GM21360 (cell line): ENCODE measurements around the gene AKR1B15.
A peak's percentile ranks its signal among the peaks of the same experiment; 100 is the strongest.
"Not testable (repeated sequence)": the region's sequence is repeated elsewhere in the genome, so short reads cannot be mapped to it uniquely, and the experiment has no call there.

Experiments
- ATAC-seq: cut with Tn5 transposase; IDR thresholded peaks from one replicate; pipeline ENCODE4 v1.9.1; 2021; ENCODE audit warnings: mild to moderate bottlenecking, moderate library complexity; ENCODE audit not compliant: unreplicated experiment

The AKR1B15 gene

DNA sequence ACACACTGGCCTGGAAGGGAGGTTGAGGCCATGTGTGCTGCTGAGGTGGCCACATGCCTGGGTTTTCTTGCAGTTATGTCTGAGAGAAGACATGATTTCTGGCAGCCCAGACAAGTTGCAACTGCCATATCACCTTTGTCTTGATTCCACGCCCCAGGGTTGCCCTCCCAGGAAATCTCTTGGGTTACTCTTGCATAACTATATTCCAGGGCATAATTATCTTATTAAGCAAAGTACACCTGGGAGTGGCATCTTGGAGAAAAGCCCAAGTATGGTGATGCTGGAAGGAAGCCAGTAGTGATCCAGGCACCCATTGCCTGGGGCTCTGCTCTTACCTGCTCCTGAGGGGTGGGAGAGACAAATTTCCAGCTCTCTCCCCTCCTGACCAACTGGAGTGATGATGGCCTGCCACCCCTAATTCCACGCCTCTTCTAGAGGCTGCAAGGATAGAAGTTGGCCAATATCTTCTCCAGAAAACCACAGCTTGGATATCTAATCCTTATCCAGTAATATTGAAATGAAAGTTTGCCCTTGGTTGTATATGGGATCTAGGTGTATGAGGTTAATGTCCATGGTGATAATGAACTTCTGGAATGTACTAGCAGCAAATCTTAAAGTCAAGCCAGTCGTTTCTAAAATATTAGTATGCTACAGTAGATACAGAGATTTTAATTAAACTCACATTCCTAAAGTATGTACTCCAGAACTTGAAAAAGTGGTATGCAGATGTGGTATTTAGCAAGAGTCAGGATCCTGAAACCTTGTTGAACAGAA is 16.5 kb upstream of the AKR1B15 start:
- ATAC-seq = no peak

DNA sequence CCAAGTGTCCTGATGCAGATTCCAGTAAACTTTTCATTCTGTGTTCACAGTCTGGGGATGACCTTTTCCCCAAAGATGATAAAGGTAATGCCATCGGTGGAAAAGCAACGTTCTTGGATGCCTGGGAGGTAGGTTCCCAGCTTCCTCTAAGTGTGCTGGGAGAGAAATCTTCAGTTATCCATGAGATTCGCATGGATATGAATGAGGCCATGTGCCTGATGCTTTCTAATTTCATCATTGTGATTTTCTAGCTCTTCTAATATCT is 16.0 kb upstream of the AKR1B15 start:
- no peak for ATAC-seq

DNA sequence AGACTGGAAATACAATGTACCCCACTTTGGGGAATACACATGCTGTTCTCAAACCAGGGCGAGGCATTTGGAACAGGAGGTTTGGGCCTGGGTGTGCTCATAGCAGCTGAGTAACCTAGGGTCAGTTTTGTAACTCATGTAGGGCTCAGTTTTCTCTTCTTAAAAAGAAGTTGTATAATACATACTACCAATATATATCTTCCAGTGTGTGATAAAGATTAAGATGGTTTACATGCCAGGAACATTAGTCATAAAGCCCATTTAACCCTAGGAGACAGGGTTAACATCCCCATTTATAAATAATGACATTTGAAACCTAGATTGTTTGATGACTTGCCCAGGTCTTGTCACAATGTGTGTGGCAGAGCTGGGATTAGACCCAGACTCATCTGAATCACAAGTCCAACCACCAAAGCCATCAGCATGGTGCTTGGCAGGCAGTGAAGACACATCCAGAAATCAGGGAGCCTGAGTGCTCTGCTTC is 15.6 kb upstream of the AKR1B15 start:
- no peak for ATAC-seq

DNA sequence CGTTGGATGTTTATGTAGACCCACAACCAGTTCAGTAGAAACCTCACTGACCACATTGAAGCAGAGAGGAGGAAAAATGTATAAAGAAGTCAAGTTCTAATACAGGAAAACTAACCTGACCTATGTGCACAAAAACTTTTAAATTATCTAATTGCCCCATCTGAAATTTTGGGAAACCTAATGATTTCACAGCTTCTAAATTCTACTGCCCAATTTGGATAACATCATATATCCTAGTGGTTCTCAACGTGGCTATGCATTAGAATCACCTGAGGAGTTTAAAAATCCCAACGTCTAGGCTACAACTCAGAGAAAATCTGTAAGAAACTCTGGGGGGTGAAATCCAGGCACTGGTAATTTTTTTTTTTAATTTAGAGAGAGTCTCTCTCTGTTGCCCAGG is 14.3 kb upstream of the AKR1B15 start:
- ATAC-seq = no peak

DNA sequence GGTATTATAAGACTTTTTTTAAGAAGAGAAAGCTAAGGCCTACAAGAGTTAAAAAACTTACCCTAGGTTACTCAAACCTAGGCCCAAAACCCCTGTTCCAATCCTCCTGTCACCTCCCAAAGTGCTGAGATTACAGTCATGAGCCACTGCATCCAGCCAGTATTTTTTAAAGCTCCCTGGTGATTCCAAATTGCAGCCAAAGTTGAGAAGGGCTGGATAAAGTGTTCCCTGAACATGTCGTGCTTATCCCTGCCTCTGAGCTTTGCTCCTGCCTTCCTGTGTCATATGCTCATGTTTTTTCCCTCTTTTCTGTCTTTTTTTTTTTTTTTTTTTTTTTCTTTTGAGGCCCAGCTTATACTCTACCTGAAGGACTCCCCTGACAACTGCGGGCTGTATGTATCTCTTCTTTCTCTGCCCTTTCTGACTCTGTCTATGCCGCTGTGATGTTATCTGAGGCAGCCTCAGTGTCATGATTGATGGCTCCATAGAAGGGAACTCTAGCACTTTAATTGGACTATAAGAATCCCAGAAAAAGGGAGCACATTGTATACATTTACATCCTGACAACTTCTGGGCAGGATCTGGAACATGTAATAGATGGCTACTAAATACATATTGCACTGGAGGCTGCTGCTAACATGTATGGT is 13.5 kb upstream of the AKR1B15 start:
- ATAC-seq = no peak

DNA sequence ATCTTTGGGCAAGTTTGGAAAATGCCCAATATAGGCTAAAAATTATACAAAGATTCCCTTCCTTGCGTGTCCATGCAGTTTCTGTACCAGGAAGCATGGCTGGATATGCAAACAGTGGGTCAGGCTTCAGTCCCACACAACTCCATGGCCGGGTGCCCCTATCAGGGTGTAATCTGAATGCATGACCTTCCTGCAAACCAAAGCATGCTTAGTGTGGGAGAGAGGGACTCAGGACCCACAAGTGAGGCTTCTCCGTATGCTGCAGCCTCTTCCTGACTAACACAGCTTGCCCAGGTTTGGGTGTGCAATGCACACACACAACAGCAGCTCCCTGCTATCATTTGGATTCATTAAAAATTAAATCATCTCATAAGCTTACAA is 13.0 kb upstream of the AKR1B15 start:
- no peak for ATAC-seq

DNA sequence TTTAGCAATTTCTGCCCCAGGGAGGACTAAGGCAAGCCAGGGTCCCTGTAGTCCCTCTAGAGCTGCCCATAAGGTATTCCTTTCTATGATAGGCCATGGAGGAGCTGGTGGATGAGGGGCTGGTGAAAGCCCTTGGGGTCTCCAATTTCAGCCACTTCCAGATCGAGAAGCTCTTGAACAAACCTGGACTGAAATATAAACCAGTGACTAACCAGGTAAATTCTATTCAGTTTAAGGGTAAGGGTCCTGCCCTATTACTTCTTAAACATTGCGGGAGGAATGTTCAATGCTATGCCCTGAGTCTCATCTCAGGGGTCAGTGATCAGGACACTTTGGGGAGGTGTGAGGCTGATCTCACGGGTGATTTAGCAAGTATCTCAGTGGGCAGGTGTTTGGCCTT is 12.4 kb upstream of the AKR1B15 start:
- not testable (repeated sequence) for ATAC-seq

DNA sequence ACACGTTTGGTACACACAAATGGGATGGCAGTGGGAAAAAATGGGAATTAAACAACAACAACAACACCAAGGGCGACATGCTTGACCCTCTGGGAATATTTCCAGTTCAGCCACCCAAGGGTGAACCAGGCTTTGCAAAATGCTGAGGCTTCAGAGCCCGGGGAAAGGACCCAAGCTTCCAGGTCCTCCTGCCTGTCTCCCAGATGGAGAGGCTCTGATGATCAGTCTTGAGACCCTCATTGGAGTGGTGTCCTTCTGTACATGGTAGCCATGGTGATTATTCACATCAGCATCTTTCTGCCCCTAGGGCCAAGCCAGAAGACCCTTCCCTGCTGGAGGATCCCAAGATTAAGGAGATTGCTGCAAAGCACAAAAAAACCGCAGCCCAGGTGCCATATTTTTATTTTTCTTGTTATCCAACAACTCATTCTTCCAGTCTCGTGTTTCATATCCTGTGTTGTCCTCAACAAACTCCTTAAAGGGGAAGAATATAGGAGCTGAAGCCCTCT is 11.6 kb upstream of the AKR1B15 start:
- not testable (repeated sequence) for ATAC-seq

DNA sequence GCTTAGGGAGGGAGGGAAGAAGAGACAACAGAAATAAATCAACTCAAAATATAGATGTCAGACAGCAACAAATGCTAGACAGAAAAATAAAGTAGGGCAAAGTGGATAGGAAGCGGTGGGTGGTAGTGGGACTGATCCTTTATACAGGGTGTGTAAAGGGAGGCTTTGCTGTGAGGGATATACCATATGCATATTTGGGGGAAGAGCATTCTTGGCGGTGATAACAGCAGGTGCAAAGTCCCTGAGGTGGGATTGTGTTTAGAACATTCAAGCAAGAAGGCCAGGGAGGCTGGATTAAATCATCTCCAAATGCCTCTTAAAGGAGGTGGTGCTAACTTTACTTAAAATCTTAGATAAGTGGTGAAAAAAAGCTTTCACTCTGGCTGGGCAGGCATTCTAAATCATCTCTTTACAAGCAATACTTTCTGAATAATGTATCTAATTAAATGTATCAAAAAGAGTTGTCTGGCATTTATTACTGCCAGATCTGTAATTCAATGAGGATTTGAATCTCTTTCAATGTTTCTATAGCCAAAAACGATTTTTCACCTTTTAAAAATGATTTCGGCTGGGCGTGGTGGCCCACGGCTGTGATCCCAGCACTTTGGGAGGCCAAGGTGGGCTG is 9.4 kb upstream of the AKR1B15 start:
- ATAC-seq = no peak

DNA sequence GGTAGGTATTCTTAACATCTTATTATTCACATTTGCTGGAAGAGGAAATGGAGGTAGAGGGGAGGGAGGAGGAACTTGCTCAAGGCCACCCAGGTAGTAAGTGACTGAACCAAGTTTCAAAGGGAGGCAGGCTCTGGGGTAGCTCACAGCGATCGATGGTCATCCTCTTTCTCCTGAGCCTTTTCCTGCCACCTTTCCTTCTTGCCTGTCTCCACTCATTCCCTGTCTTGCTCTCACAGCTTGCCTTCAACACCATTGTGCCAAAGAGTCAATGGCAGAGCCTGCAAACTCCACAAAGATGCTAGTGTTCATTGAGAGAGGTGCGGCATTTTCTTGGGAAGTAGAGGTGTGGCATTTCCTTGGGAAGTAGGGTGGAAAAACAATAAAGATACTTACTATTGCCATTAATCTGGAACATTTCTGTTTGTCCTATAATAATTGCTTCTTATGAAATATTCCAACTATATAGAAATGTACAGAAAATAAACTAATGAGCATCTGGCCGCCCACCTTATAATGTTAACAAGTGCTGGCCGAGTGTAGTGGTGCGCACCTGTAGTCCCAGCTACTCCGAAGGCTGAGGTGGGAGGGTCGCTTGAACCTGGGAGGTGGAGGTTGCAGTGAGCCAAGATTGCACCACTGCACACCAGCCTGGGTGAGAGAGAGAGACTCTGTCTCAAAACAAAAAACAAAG is 7.3 kb upstream of the AKR1B15 start:
- not testable (repeated sequence) for ATAC-seq

DNA sequence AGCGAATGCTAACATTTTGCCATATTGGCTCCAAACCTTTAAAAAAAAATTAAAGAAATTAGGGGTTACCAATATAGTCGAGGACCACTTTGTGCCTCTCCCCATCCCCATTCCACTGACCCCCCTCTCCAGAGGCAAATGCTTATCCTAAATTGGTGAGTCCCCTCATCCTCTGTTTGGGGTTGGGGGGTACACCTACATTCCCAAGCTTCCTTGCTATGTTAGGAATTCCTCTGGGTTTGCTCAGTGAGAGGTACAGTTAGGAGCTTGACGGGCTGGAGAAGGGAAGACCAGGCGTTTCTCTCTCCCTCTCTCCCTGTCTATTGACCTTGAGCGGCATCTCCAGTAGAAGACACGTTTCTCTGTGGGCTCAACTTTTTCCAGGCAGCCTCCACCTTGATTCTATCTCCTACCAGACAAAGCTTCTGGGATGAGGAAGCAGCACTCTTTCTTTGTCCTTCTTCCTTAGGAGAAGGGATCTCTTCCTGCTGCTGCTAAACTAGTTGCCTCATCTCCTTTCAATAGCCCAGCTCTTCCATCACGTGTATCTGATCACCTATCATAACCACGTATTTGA is 6.6 kb upstream of the AKR1B15 start:
- ATAC-seq = no peak

DNA sequence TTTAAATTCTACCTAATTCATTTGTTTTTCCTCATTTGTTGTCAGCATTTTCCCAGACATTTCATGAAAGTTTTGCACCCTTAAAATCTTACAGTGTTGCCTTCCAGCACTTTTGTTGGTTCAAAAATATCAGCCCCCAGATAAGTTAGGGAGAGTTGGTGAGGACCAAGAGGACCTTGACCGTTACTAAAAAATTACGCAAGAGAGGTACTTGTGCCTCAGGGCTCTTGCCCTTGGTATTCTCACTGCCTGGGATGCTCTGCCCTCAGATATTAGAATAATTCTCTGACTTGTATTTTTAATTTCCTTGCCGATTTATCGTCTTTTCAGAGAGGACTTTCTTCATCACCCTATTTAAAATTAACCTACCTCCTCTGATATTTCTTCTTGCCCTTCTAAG is 3.5 kb upstream of the AKR1B15 start:
- ATAC-seq = no peak

DNA sequence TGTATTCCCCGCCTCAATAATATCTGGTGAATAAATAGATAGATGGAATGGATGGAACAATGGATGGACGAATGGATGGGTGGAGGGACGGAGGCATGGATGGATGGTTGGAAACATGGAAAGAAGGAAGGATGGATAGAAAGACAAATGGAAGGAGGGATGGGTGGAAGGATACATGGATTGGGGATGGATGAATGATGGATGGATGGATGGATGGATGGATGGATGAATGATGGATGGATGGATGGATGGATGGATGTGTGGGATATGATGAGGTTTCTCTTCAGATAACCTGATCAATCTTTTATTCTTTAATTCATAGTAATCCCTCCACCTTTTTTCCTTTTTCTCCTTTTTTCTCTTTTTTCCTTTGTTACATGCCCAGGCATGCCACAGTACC is 3.0 kb upstream of the AKR1B15 start:
- ATAC-seq = no peak

DNA sequence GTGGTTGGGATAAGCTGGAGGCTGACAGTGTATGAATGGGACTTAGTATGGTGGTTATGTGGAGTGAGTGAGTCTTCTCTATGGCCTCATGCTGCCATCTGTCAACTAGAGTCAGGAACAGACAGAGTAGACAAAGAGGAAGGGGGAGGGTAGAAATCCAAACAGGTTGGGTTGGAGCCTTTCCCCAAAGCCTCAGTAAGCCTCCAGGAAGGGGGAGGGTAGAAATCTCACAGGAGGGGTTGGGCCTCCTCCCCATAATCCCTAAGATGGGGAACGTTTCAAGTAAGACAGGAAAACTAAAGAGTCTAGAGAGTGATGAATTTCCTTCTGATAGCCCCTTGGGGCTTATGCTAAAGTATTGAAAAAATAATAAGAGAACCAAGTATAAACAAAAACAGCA is 2.0 kb upstream of the AKR1B15 start:
- no peak for ATAC-seq

DNA sequence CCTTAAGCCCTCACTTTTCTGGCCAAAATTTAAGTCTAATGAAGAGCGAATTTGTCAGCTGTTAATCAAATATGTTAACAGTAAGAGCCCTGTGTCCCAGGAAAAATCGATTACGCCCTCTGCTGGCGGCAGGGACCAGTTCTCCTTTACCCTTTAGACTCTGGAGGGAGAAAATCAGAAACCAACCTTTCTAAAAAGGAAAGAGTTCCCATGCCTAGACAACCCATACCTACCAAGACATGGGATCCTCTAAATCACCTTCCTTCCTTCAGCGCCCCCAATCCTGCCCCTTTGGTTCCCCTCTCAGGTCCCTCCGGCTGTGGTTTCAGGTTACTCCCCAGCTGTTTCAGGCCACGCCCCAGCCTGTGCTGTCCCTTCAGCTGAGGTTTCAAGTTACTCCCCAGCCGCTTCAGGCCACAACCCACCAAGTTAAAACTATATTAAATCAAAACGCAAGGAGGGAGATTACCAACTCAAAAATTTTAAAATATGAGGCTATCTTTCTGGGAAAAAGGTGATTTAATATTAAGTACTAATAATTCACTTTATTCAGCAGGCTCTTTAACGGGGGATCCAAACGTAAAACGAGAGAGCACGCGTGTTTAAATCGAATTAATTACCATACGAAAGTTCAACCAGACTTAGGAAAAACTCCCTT is 1.4 kb upstream of the AKR1B15 start:
- ATAC-seq = peak; percentile 61

DNA sequence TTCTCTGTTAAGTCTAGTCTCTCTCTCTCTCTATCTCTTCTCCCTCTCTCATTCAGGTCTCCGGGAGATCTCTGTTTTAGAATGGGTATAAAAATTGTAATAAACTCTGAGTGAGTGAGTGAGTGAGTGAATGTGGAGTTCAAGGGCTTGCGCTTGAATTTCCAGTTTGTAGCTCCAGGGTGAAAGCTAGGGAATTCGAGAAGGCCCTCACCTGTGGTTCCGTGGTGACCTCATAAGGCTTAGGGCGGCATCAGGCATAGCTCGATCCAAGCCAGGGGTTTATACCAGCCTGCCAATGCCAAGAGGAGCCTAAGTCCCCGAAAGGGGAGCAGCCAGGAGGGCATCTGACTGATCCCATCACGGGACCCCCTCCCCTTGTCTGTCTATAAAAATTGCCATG is 456 bp downstream of the AKR1B15 start:
- no peak for ATAC-seq

DNA sequence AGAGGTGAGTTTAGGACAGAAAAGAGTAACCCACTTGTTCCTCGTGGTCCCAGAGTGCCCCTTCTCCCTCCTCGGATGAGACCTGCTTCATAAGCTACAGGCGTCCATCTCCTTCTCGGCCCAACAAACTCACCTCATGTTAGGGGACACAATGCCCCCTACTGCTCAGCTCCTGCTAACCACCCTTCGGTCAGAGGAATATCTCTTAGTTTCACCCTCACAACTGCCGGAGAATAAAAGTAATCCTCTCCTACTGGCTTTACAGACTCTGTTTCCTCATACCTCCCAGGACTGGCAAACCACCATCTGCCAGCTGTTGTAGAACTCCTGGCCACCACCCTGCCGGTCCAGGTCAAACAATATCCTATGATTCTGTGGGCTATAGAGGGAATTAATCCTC is 3.2 kb downstream of the AKR1B15 start:
- ATAC-seq = no peak

DNA sequence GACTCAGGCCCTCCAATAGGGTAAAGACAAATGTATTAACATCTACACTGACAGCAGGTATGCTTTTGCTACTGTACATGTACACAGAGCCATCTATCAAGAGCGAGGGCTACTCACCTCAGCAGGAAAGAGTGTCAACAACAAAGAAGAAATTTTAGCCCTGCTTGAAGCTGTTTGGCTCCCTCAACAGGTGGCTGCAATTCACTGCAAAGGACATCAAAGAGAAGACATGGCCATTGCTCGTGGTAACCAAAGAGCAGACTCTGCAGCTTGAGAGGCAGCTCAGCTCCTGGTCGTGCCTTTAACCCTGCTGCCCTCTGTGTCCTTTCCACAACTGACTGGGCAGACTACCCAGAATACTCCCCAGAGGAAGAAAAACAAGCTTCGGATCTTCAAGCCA is 5.1 kb downstream of the AKR1B15 start:
- ATAC-seq = no peak

DNA sequence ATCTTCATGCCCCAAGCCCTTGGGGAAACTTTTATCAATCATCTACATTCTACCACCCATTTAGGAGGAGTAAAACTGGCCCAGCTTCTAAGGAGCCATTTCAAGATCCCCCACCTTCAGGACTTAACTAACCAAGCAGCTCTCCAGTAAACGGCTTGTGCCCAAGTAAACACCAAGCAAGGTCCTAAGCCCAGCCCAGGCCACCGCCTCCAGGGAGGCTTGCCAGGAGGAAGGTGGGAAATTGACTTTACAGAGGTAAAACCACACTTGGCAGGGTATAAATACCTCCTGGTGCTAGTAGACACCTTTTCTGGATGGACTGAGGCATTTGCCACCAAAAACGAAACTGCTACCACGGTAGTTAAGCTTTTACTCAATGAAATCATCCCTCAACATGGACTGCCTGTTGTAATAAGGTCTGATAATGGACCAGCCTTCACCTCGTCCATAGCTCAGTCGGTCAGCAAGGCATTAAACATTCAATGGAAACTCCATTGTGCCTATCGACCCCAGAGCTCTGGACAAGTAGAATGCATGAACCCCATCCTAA is 5.6 kb downstream of the AKR1B15 start:
- ATAC-seq = no peak

DNA sequence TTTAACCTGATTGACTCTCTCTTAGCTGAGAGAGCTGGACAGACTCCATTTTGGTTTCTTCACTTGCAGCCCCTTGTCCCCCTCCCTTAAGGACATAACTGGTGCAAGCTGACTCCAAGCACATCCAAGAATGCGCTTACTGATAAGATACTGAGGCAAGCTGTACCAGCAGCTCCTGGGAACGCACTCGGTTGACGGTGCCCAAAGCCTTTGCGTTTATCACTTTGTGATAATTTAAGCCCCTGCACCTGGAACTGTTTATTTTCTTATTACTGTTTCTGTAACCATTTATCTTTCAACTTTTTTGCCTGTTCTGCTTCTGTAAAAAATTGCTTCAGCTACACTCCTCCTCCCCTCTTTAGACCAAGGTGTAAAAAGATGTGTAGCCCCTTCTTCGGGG is 8.5 kb downstream of the AKR1B15 start:
- ATAC-seq = no peak
